ENCODE measurements around the gene PFKFB2.
"Not testable (repeated sequence)": the region's sequence is repeated elsewhere in the genome, so short reads cannot be mapped to it uniquely, and the experiment has no call there.

The PFKFB2 gene

GRCh38 chr1:207035877-207036551 lies 17.1 kb upstream of the PFKFB2 start:
- H3K4me1 ChIP-seq (ENCODE audit: insufficient read depth, poor library complexity, severe bottlenecking): peaks cover 37% of the 10 kb centered on the region
- no peak for DNase-seq (ENCODE audit: low spot score)
- no peak for ATAC-seq (ENCODE audit: low read depth)
- no peaks in the 10 kb centered on the region for H3K27me3 ChIP-seq (ENCODE audit: insufficient read depth, poor library complexity, severe bottlenecking)
- TF ChIP-seq CTCF (IDR thresholded peaks at IDR 0.05; ENCODE audit: poor library complexity, severe bottlenecking): no peak
- H3K27ac ChIP-seq (ENCODE audit: poor library complexity, severe bottlenecking): peak overlapping the region; percentile 97
- H3K9me3 ChIP-seq (ENCODE audit: severe bottlenecking): no peaks in the 10 kb centered on the region
- peaks cover 13% of the 10 kb centered on the region for H3K36me3 ChIP-seq (ENCODE audit: low read depth)
- no peak overlapping the region for H3K4me3 ChIP-seq (ENCODE audit: severe bottlenecking)

GRCh38 chr1:207036865-207037264 lies 16.2 kb upstream of the PFKFB2 start:
- DNase-seq (ENCODE audit: low spot score) (no peak), ATAC-seq (ENCODE audit: low read depth) (no peak)
- Histone ChIP-seq H3K4me3 (ENCODE audit: severe bottlenecking) (no peak overlapping the region), H3K9me3 (ENCODE audit: severe bottlenecking) (no peaks in the 10 kb centered on the region), H3K27me3 (ENCODE audit: insufficient read depth, poor library complexity, severe bottlenecking) (no peaks in the 10 kb centered on the region), H3K36me3 (ENCODE audit: low read depth) (peaks cover 5% of the 10 kb centered on the region), H3K4me1 (ENCODE audit: insufficient read depth, poor library complexity, severe bottlenecking) (peaks cover 37% of the 10 kb centered on the region), H3K27ac (ENCODE audit: poor library complexity, severe bottlenecking) (no peak overlapping the region)
- TF ChIP-seq CTCF (IDR thresholded peaks at IDR 0.05; ENCODE audit: poor library complexity, severe bottlenecking): no peak

- TF ChIP-seq CTCF (IDR thresholded peaks at IDR 0.05; ENCODE audit: poor library complexity, severe bottlenecking): no peak
- Histone ChIP-seq H3K4me1 (ENCODE audit: insufficient read depth, poor library complexity, severe bottlenecking) (peaks cover 20% of the 10 kb centered on the region), H3K4me3 (ENCODE audit: severe bottlenecking) (no peak overlapping the region), H3K27ac (ENCODE audit: poor library complexity, severe bottlenecking) (peak overlapping the region; percentile 10), H3K27me3 (ENCODE audit: insufficient read depth, poor library complexity, severe bottlenecking) (no peaks in the 10 kb centered on the region), H3K9me3 (ENCODE audit: severe bottlenecking) (no peaks in the 10 kb centered on the region), H3K36me3 (ENCODE audit: low read depth) (peaks cover 12% of the 10 kb centered on the region)
- DNase-seq (ENCODE audit: low spot score) (no peak), ATAC-seq (ENCODE audit: low read depth) (no peak)
Observed at GRCh38 chr1:207039380-207040180, 13.5 kb upstream of the PFKFB2 start.

- no peaks in the 10 kb centered on the region for H3K27me3 ChIP-seq (ENCODE audit: insufficient read depth, poor library complexity, severe bottlenecking)
- no peak for TF ChIP-seq CTCF (IDR thresholded peaks at IDR 0.05; ENCODE audit: poor library complexity, severe bottlenecking)
- H3K4me3 ChIP-seq (ENCODE audit: severe bottlenecking): no peak overlapping the region
- H3K9me3 ChIP-seq (ENCODE audit: severe bottlenecking): no peaks in the 10 kb centered on the region
- H3K36me3 ChIP-seq (ENCODE audit: low read depth): peaks cover 18% of the 10 kb centered on the region
- no peak for ATAC-seq (ENCODE audit: low read depth)
- H3K27ac ChIP-seq (ENCODE audit: poor library complexity, severe bottlenecking): peak overlapping the region; percentile 10
- DNase-seq (ENCODE audit: low spot score): no peak
- H3K4me1 ChIP-seq (ENCODE audit: insufficient read depth, poor library complexity, severe bottlenecking): peaks cover 14% of the 10 kb centered on the region
Observed at GRCh38 chr1:207040181-207040533, 12.9 kb upstream of the PFKFB2 start.

- not testable (repeated sequence) for H3K27me3 ChIP-seq (ENCODE audit: insufficient read depth, poor library complexity, severe bottlenecking); DNase-seq (ENCODE audit: low spot score); H3K9me3 ChIP-seq (ENCODE audit: severe bottlenecking); ATAC-seq (ENCODE audit: low read depth); H3K4me3 ChIP-seq (ENCODE audit: severe bottlenecking); H3K27ac ChIP-seq (ENCODE audit: poor library complexity, severe bottlenecking)
- Histone ChIP-seq H3K4me1 (ENCODE audit: insufficient read depth, poor library complexity, severe bottlenecking) (peaks cover 14% of the 10 kb centered on the region), H3K36me3 (ENCODE audit: low read depth) (peaks cover 28% of the 10 kb centered on the region)
Observed at GRCh38 chr1:207041397-207041796, 11.7 kb upstream of the PFKFB2 start.
